ENCODE data around the gene FAM204A. TPM values are rescaled to one million over a fixed set of nuclear protein-coding genes. Genes with fewer than 3 reads are reported as not detected.

FAM204A gene
- total RNA-seq, 1 donor: 85.8 TPM

DNA sequence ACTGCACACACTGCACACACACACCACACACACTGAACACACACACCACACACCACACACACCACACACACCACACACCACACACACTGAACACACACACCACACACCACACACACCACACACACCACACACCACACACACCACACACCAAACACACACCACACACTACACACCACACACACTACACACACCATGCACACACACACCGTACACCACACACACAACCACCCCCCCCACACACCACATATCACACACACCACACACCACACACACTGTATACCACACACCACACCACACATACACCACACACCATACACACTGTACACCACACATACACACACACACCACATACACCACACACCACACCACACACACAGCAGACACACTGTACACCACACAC, 59.5 kb downstream of the FAM204A start:
- Histone ChIP-seq H4K20me1 (ENCODE audit: insufficient read depth, low read length) (no peaks in the 10 kb centered on the region), H3K4me2 (ENCODE audit: insufficient read depth, low read length) (no peak overlapping the region), H2AFZ (ENCODE audit: low read length) (no peak overlapping the region), H3K79me2 (ENCODE audit: insufficient read depth, low read length) (no peaks in the 10 kb centered on the region), H3K9me3 (ENCODE audit: low read depth, low read length) (no peaks in the 10 kb centered on the region), H3K4me1 (ENCODE audit: insufficient read depth, low read length) (no peaks in the 10 kb centered on the region), H3K27me3 (ENCODE audit: insufficient read depth, low read length) (no peaks in the 10 kb centered on the region), H3K36me3 (ENCODE audit: insufficient read depth, low read length) (no peaks in the 10 kb centered on the region), H3K27ac (ENCODE audit: low read depth, low read length) (no peak overlapping the region), H3K4me3 (ENCODE audit: insufficient read depth, low read length) (no peak overlapping the region)
- no peak for DNase-seq (ENCODE audit: insufficient read length, low spot score, missing footprints)
- TF ChIP-seq, protein P1, sequence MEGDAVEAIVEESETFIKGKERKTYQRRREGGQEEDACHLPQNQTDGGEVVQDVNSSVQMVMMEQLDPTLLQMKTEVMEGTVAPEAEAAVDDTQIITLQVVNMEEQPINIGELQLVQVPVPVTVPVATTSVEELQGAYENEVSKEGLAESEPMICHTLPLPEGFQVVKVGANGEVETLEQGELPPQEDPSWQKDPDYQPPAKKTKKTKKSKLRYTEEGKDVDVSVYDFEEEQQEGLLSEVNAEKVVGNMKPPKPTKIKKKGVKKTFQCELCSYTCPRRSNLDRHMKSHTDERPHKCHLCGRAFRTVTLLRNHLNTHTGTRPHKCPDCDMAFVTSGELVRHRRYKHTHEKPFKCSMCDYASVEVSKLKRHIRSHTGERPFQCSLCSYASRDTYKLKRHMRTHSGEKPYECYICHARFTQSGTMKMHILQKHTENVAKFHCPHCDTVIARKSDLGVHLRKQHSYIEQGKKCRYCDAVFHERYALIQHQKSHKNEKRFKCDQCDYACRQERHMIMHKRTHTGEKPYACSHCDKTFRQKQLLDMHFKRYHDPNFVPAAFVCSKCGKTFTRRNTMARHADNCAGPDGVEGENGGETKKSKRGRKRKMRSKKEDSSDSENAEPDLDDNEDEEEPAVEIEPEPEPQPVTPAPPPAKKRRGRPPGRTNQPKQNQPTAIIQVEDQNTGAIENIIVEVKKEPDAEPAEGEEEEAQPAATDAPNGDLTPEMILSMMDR (IDR thresholded peaks at IDR 0.05; ENCODE audit: extremely low read depth, low read depth, low read length): no peak

DNA sequence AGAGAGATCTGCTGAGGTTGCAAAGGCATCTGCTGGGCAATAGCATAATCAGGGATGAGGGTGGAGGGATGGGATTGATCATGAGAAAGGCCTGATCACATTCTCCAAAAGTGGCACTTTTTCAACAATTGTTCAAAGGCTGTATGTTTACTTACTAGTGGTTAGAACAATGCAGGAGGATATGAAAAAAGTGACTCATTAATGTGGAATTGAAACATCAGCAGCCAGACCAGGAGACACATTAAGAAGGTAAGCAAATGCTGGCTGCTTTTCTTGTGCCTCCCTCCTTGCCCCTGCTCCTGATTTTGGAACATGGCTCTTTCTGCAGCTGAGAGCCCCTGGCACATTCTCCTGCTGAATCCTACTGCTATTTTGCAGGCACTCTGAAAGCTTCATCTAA, 63.5 kb downstream of the FAM204A start:
- H3K4me1 ChIP-seq (ENCODE audit: insufficient read depth, low read length): no peaks in the 10 kb centered on the region
- H3K36me3 ChIP-seq (ENCODE audit: insufficient read depth, low read length): no peaks in the 10 kb centered on the region
- H3K4me2 ChIP-seq (ENCODE audit: insufficient read depth, low read length): no peak overlapping the region
- no peak overlapping the region for H3K27ac ChIP-seq (ENCODE audit: low read depth, low read length)
- H3K4me3 ChIP-seq (ENCODE audit: insufficient read depth, low read length): no peak overlapping the region
- no peaks in the 10 kb centered on the region for H4K20me1 ChIP-seq (ENCODE audit: insufficient read depth, low read length)
- H2AFZ ChIP-seq (ENCODE audit: low read length): no peak overlapping the region
- no peaks in the 10 kb centered on the region for H3K27me3 ChIP-seq (ENCODE audit: insufficient read depth, low read length)
- no peaks in the 10 kb centered on the region for H3K9me3 ChIP-seq (ENCODE audit: low read depth, low read length)
- no peak for DNase-seq (ENCODE audit: insufficient read length, low spot score, missing footprints)
- H3K79me2 ChIP-seq (ENCODE audit: insufficient read depth, low read length): no peaks in the 10 kb centered on the region
- TF ChIP-seq, protein P1 (IDR thresholded peaks at IDR 0.05; ENCODE audit: extremely low read depth, low read depth, low read length): no peak

DNA sequence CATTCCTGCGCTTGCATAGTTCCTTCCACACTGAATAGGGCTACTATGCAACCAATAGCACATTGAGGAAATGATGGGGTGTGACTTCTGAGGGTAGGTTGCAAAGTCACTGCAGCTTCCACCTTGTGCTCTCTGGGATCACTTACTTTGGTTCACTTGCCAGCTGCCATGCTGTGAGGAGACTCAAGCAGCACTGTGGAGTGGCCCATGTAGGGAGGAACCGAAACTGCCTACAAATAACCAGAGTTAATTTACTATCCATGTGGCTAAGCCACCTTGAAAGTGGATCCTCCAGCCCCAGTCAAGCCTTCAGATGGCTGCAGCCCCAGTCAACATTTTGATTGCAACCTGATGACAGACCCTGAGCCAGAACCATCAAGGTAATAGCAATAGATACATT, 64.3 kb downstream of the FAM204A start:
- no peaks in the 10 kb centered on the region for H3K9me3 ChIP-seq (ENCODE audit: low read depth, low read length)
- H2AFZ ChIP-seq (ENCODE audit: low read length): no peak overlapping the region
- DNase-seq (ENCODE audit: insufficient read length, low spot score, missing footprints): no peak
- no peak overlapping the region for H3K4me2 ChIP-seq (ENCODE audit: insufficient read depth, low read length)
- H3K79me2 ChIP-seq (ENCODE audit: insufficient read depth, low read length): no peaks in the 10 kb centered on the region
- no peaks in the 10 kb centered on the region for H3K36me3 ChIP-seq (ENCODE audit: insufficient read depth, low read length)
- no peaks in the 10 kb centered on the region for H3K27me3 ChIP-seq (ENCODE audit: insufficient read depth, low read length)
- TF ChIP-seq, protein P1 (IDR thresholded peaks at IDR 0.05; ENCODE audit: extremely low read depth, low read depth, low read length): no peak
- H3K27ac ChIP-seq (ENCODE audit: low read depth, low read length): no peak overlapping the region
- H3K4me3 ChIP-seq (ENCODE audit: insufficient read depth, low read length): no peak overlapping the region
- no peaks in the 10 kb centered on the region for H3K4me1 ChIP-seq (ENCODE audit: insufficient read depth, low read length)
- no peaks in the 10 kb centered on the region for H4K20me1 ChIP-seq (ENCODE audit: insufficient read depth, low read length)

DNA sequence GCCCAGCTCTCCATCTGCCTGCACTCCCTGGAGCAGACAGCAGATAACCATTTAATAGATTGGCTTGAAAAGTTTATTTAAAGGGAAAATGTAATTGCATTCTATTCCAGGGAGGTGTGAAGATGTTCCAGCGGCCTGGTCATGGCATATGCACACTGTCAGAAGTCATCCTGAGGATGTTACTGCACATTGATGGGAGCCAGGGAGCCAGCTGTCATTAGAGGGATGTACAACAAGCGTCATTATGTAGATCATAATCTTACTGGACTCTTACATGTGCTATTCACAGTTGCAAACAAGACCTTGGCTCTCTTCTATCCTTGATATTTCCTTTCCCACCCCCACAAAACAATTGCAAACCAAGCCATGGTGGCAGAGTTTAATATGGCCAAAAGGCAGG, 65.4 kb downstream of the FAM204A start:
- no peaks in the 10 kb centered on the region for H3K79me2 ChIP-seq (ENCODE audit: insufficient read depth, low read length)
- peaks cover 2% of the 10 kb centered on the region for H3K4me1 ChIP-seq (ENCODE audit: insufficient read depth, low read length)
- no peak overlapping the region for H3K4me3 ChIP-seq (ENCODE audit: insufficient read depth, low read length)
- TF ChIP-seq, protein P1 (IDR thresholded peaks at IDR 0.05; ENCODE audit: extremely low read depth, low read depth, low read length): no peak
- H3K27ac ChIP-seq (ENCODE audit: low read depth, low read length): no peak overlapping the region
- H3K36me3 ChIP-seq (ENCODE audit: insufficient read depth, low read length): no peaks in the 10 kb centered on the region
- no peaks in the 10 kb centered on the region for H3K27me3 ChIP-seq (ENCODE audit: insufficient read depth, low read length)
- H3K9me3 ChIP-seq (ENCODE audit: low read depth, low read length): no peaks in the 10 kb centered on the region
- DNase-seq (ENCODE audit: insufficient read length, low spot score, missing footprints): no peak
- no peak overlapping the region for H3K4me2 ChIP-seq (ENCODE audit: insufficient read depth, low read length)
- no peaks in the 10 kb centered on the region for H4K20me1 ChIP-seq (ENCODE audit: insufficient read depth, low read length)
- no peak overlapping the region for H2AFZ ChIP-seq (ENCODE audit: low read length)

All from osteoblast (primary cell).